Colonic mucosa (tissue), 4 donors: ENCODE results near the gene RER1. TPM values are rescaled to one million over a fixed set of nuclear protein-coding genes. Genes with fewer than 3 reads are reported as not detected.

ENCODE experiments used
- DNase-seq: peaks from one replicate; pipeline ENCODE4 v3.0.0-alpha.2; 2020
- H3K27ac ChIP-seq: fragments of 200-600 bp; one replicate; pipeline ENCODE4 v1.8.0; 2021
- H3K27me3 ChIP-seq: fragments of 200-600 bp; one replicate; pipeline ENCODE4 v1.8.0; 2021
- H3K36me3 ChIP-seq: fragments of 200-600 bp; one replicate; pipeline ENCODE4 v1.8.0; 2021
- H3K4me1 ChIP-seq: fragments of 200-600 bp; one replicate; pipeline ENCODE4 v1.8.0; 2021; ENCODE audit warnings: mild to moderate bottlenecking
- H3K4me3 ChIP-seq: fragments of 200-600 bp; one replicate; pipeline ENCODE4 v1.8.0; 2021
- H3K9ac ChIP-seq, 2 donors: one replicate each; pipeline ENCODE4 v1.7.0; 2013; ENCODE audit warnings: control low read depth in 2 of 2, low read depth in 2 of 2, low read length in 2 of 2
- H3K9me3 ChIP-seq: fragments of 200-600 bp; one replicate; pipeline ENCODE4 v1.8.0; 2021
- intact Hi-C: fragments of 100-400 bp; cut with DNase I; formaldehyde crosslinking; loops from one replicate; pipeline ENCODE4 v1.14.1; 2022
- total RNA-seq, 2 donors: library from RNA; stranded (reverse); fragmentation: NEBNext Ultra II Directional in 1 of 2; extraction: Animal tissue kit (Norgen Biotek cat#: 25700) in 1 of 2; gene quantifications; one replicate each; pipeline ENCODE4 v1.2.1, GENCODE V29; 2021
- TF ChIP-seq, protein P1 (sequence below): fragments of 200-600 bp; IDR thresholded peaks from one replicate; pipeline ENCODE4 v1.8.0; 2022; ENCODE audit warnings: antibody characterized with exemption, mild to moderate bottlenecking
- donor health status: healthy.
- donor health status: DM: no; HTN: no; CAD: no.
- donor health status: DM: no; HTN: no; CAD: no.

RER1 gene
- total RNA-seq, 2 donors from 2014 or later: 190 to 216 TPM

DNA sequence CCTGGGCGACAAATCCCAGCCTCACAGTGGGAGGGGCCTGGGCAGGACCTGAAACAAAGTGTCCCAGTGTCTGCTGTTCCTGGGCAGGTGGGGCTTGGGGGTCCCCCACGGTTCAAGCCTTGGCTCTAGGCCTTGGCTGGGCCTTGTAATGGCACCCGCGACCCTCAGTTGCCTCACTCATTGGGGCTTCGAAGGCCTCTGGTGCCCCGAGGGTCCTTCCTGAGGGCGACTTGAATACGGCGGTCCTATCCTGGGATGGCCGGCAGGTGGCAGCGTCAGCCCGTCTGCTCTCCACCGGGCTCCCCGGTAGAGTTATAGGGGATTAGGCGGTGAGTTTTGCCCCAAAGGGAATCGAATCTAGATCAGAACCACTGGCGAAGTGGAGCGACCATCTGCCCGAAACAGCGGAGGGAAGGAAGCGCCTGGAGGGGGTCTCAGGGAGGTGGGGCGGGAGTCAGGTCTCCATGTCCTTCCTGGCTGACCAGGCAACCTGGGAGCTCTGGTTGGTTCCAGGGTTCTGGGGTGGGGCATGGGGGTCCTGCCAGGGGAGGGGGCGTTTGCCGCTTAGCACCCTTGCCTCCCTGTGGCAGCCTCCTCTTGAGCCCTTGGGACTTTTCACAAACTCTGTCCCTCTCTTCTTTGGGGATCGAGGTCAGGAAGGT, 22.8 kb downstream of the RER1 start:
- peak overlapping the region; percentile 85 for H3K27ac ChIP-seq
- H3K27me3 ChIP-seq: no peaks in the 10 kb centered on the region
- peaks cover 12% of the 10 kb centered on the region for H3K4me1 ChIP-seq
- TF ChIP-seq, protein P1, sequence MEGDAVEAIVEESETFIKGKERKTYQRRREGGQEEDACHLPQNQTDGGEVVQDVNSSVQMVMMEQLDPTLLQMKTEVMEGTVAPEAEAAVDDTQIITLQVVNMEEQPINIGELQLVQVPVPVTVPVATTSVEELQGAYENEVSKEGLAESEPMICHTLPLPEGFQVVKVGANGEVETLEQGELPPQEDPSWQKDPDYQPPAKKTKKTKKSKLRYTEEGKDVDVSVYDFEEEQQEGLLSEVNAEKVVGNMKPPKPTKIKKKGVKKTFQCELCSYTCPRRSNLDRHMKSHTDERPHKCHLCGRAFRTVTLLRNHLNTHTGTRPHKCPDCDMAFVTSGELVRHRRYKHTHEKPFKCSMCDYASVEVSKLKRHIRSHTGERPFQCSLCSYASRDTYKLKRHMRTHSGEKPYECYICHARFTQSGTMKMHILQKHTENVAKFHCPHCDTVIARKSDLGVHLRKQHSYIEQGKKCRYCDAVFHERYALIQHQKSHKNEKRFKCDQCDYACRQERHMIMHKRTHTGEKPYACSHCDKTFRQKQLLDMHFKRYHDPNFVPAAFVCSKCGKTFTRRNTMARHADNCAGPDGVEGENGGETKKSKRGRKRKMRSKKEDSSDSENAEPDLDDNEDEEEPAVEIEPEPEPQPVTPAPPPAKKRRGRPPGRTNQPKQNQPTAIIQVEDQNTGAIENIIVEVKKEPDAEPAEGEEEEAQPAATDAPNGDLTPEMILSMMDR: peak; percentile 86
- peak overlapping the region; percentile 99 for H3K4me3 ChIP-seq
- H3K9me3 ChIP-seq: no peaks in the 10 kb centered on the region
- H3K36me3 ChIP-seq: no peaks in the 10 kb centered on the region
- intact Hi-C loops: loop anchor here (5.0 kb wide), 1 partner anchor 133 kb away; no protein-coding TSS in a partner anchor
- H3K9ac ChIP-seq: peak overlapping the region; percentile 46 to 90
- DNase-seq: peak; percentile 83

DNA sequence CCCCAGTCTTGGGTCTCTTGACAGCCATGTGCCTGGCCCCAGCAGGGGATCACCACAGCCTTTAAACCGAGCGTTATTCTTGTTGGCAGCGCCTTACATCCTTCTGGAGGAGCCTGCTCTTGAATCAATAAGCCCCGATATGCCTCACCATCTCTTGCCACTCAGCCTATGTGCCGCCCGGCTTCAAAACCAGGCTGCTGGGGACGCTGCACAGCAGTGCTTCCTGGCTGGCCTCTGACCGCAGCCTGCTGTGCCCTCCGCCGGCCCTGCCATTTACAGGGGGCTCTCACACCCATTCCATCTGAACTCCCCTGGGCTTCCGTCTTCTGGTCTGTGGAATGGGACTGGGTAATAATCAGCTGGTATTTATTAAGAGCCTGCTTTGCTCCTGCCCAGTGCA, 23.7 kb downstream of the RER1 start:
- H3K27ac ChIP-seq: peak overlapping the region; percentile 60
- H3K4me1 ChIP-seq: peaks cover 12% of the 10 kb centered on the region
- no peaks in the 10 kb centered on the region for H3K27me3 ChIP-seq
- H3K4me3 ChIP-seq: peak overlapping the region; percentile 39
- TF ChIP-seq, protein P1: no peak
- H3K9me3 ChIP-seq: no peaks in the 10 kb centered on the region
- no peaks in the 10 kb centered on the region for H3K36me3 ChIP-seq
- H3K9ac ChIP-seq: peak overlapping the region; percentile 73 to 78
- DNase-seq: no peak
- intact Hi-C loops: loop anchor here (5.0 kb wide), 1 partner anchor 367 kb away; no protein-coding TSS in a partner anchor

DNA sequence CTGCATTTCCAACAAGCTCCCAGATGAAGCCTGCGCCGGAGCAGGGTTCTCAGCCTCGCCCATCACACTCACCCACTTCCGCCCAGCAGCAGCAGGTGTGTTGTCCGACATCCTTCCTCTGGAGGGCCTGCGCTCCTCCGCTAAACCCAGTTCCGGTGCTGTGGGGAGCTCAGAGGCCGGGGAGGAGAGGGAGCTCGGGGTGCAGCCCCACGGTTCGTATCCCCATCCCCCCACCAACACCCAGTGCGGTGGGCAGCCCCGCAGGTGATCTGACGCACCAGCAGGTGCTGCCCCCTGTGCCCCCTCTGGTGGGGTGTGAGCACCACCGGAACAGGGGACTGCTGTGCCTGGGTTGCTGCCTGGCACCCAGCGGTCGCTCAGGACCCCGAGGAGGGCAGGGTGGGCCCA, 24.2 kb downstream of the RER1 start:
- Histone ChIP-seq H3K4me3 (peak overlapping the region; percentile 39), H3K27ac (peak overlapping the region; percentile 60), H3K36me3 (no peaks in the 10 kb centered on the region), H3K27me3 (no peaks in the 10 kb centered on the region), H3K9me3 (no peaks in the 10 kb centered on the region), H3K9ac (peak overlapping the region; percentile 73 to 78), H3K4me1 (peaks cover 12% of the 10 kb centered on the region)
- intact Hi-C loops: loop anchor here (5.0 kb wide), 1 partner anchor 366 kb away; no protein-coding TSS in a partner anchor
- TF ChIP-seq, protein P1: no peak
- peak; percentile 74 for DNase-seq

DNA sequence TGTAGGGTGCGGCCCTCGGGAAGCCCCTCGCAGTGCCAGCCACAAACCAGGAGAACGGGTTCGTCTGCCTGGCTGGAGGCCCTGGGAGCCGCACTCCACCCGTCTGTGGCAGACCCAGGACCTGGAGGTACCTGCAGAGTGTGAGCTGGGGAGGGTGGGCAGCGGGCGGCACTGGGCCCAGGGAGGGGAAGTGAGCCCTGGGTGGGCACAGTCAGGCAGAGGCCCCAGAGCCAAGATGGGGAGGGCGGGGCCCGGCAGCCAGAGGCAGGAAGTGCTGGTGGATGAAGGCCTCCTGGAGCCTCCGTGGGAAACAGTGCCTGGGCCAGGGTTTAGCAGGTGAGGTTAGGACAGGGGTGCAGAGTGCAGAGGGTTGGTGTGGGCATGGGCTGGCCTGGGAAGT, 24.8 kb downstream of the RER1 start:
- H3K4me3 ChIP-seq: peak overlapping the region; percentile 8
- no peaks in the 10 kb centered on the region for H3K9me3 ChIP-seq
- H3K27ac ChIP-seq: peak overlapping the region; percentile 60
- peak; percentile 68 for DNase-seq
- TF ChIP-seq, protein P1: no peak
- no peaks in the 10 kb centered on the region for H3K27me3 ChIP-seq
- H3K9ac ChIP-seq: peak overlapping the region; percentile 73 to 78
- H3K36me3 ChIP-seq: no peaks in the 10 kb centered on the region
- H3K4me1 ChIP-seq: peaks cover 12% of the 10 kb centered on the region
- intact Hi-C loops: loop anchor here (5.0 kb wide), 1 partner anchor 366 kb away; no protein-coding TSS in a partner anchor

DNA sequence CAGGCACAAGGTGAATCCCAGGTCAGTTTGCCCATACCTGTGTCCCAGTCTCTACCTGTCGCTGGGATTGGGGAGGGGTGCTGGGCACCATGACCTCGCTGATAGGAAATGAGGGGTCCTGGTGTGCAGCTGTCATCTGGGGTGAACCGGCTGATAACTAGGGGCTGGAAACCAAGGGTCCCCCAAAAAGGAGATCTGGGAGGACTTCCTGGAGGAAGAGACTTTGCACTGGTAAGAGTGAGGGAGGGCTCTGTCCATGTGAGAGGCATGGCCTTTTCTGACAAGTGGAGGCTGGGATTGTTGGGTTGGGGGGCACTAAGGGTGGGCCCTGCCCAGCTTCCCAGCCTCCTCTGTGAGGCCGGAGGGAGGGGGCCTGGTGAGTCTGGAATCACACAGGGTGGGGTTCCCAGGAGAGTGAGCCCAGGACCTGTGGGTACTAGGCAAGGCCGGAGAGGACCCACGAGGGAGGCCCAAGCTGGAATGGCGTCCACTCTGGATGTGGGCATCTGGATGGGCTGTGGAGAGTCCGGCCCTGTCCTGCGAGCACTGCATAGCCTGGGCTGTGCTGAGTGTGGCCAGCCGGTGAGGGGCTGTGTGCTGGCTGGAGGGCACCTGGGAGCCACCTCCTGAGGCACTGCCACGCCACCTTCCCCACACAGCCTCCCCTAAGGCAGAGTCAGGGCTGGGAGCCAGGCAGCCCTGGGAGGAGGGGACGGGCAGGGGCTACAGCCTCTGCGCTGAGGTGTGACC, 25.6 kb downstream of the RER1 start:
- H3K4me3 ChIP-seq: no peak overlapping the region
- TF ChIP-seq, protein P1: no peak
- no peak overlapping the region for H3K27ac ChIP-seq

More for the DNA sequence above, 25.6 kb downstream of the RER1 start:
- no peaks in the 10 kb centered on the region for H3K27me3 ChIP-seq
- no peaks in the 10 kb centered on the region for H3K36me3 ChIP-seq
- H3K4me1 ChIP-seq: peaks cover 12% of the 10 kb centered on the region
- intact Hi-C loops: loop anchor here (5.0 kb wide), 1 partner anchor 365 kb away; no protein-coding TSS in a partner anchor
- H3K9ac ChIP-seq: peak overlapping the region; percentile 73 to 78
- H3K9me3 ChIP-seq: no peaks in the 10 kb centered on the region
- no peak for DNase-seq
